Esophagus squamous epithelium (tissue), 5 donors: Measurements from ENCODE around the gene ALCAM. TPM values are rescaled to one million over a fixed set of nuclear protein-coding genes. Genes with fewer than 3 reads are reported as not detected.

ENCODE experiments used
- DNase-seq: peaks from one replicate; lab custom pipeline; 2025; lab: John Stamatoyannopoulos, UW
- H3K27ac ChIP-seq, 4 donors: fragments of 200-600 bp; sonication (generic); one replicate each; pipeline ENCODE4 v1.5.1; 2016 to 2019; ENCODE audit warnings: mild to moderate bottlenecking in 1 of 4
- H3K27me3 ChIP-seq, 4 donors: fragments of 200-600 bp; sonication (generic); 1 replicate in 3 of 4; 2 replicates in 1 of 4; pipeline versions ENCODE4 v1.5.1 to v1.6.0; 2017 to 2021; ENCODE audit warnings: antibody characterized with exemption in 1 of 4
- H3K36me3 ChIP-seq, 3 donors: fragments of 200-600 bp; sonication (generic); one replicate each; pipeline ENCODE4 v1.5.1; 2016 to 2019
- H3K4me1 ChIP-seq, 3 donors: fragments of 200-600 bp; sonication (generic); one replicate each; pipeline ENCODE4 v1.5.1; 2017 to 2019
- H3K4me3 ChIP-seq, 4 donors: fragments of 200-600 bp; sonication (generic); 1 replicate in 3 of 4; 2 replicates in 1 of 4; pipeline ENCODE4 v1.5.1; 2016 to 2019; ENCODE audit warnings: mild to moderate bottlenecking in 2 of 4, moderate library complexity in 1 of 4
- H3K9me3 ChIP-seq, 3 donors: fragments of 200-600 bp; sonication (generic); one replicate each; pipeline ENCODE4 v1.5.1; 2016 to 2019
- CTCF ChIP-seq, 6 experiments: fragments of 450-650 bp in 4 of 6; fragments of 200-600 bp in 2 of 6; sonication (generic) in 2 of 6; IDR thresholded peaks; one replicate each; pipeline ENCODE4 v1.5.1; 2016 to 2019; ENCODE audit warnings: antibody characterized with exemption in 6 of 6, mild to moderate bottlenecking in 4 of 6, moderate library complexity in 4 of 6
- POLR2A ChIP-seq, 4 donors: fragments of 450-650 bp; IDR thresholded peaks; one replicate each; pipeline ENCODE4 v1.6.1; 2017; ENCODE audit warnings: antibody characterized with exemption in 4 of 4, mild to moderate bottlenecking in 4 of 4, moderate library complexity in 3 of 4
- WGBS, 2 donors: methylation state at CpG; one replicate each; pipeline ENCODE4 v1.1.5; 2018; 5-methylcytosine and 5-hydroxymethylcytosine counted together
- intact Hi-C: fragments of 100-400 bp; cut with DNase I; formaldehyde crosslinking; loops from one replicate; pipeline ENCODE4 v1.15.0; 2022
- total RNA-seq, 4 donors: library from RNA; depleted of rRNA; stranded (reverse); fragments of >200 nt; gene quantifications; one replicate each; pipeline ENCODE4 v1.1.0, GENCODE V29; 2016
- donor health status: DM: yes; HTN: yes; CAD: no.

The ALCAM gene
- total RNA-seq, 4 donors from 2014 or later, result 4.6 to 18.9 (median 8.0) TPM

DNA sequence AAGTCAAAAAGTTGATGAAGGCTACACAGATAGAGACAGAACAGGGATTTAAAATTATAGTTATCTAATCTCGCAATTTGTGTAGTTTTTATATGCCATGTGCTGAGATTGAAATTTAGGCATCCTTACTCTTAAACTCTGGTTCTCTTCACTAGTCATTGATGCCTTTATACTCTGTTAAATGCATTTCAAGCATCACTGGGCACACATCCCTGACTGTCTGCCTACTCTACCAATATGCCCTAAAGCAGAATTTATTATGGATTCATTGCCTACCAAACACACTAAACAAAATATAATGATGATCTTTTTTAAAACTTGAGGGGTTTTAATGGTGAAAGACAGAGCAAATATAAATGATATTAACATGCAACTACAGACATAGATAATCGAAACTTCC is 10.3 kb upstream of the ALCAM start:
- Histone ChIP-seq H3K36me3 (no peaks in the 10 kb centered on the region), H3K4me3 (no peak overlapping the region), H3K4me1 (no peaks in the 10 kb centered on the region), H3K9me3 (no peaks in the 10 kb centered on the region), H3K27me3 (peaks cover 0 to 15% (median 0%) of the 10 kb centered on the region in 4 donors), H3K27ac (no peak overlapping the region)
- no peak for DNase-seq
- WGBS, 2 donors, result 86 to 97% methylated on average over 2 of the region's 2 CpGs
- no peak for TF ChIP-seq POLR2A (IDR thresholded peaks at IDR 0.05)
- TF ChIP-seq CTCF (IDR thresholded peaks at IDR 0.05), result no peak
- intact Hi-C loops, result no loop called here

- no peak overlapping the region for H3K27ac ChIP-seq
- peaks cover 0 to 15% (median 0%) of the 10 kb centered on the region in 4 donors for H3K27me3 ChIP-seq
- WGBS, 2 donors, result 60 to 73% methylated on average over 1 of the region's 1 CpG
- TF ChIP-seq POLR2A (IDR thresholded peaks at IDR 0.05) (no peak), CTCF (IDR thresholded peaks at IDR 0.05) (no peak)
- no peaks in the 10 kb centered on the region for H3K9me3 ChIP-seq
- no peaks in the 10 kb centered on the region for H3K36me3 ChIP-seq
- intact Hi-C loops, result no loop called here
- no peak for DNase-seq
- H3K4me1 ChIP-seq, result no peaks in the 10 kb centered on the region
- no peak overlapping the region for H3K4me3 ChIP-seq
Observed at GRCh38 chr3:105356988-105357387, 9.7 kb upstream of the ALCAM start.

DNA sequence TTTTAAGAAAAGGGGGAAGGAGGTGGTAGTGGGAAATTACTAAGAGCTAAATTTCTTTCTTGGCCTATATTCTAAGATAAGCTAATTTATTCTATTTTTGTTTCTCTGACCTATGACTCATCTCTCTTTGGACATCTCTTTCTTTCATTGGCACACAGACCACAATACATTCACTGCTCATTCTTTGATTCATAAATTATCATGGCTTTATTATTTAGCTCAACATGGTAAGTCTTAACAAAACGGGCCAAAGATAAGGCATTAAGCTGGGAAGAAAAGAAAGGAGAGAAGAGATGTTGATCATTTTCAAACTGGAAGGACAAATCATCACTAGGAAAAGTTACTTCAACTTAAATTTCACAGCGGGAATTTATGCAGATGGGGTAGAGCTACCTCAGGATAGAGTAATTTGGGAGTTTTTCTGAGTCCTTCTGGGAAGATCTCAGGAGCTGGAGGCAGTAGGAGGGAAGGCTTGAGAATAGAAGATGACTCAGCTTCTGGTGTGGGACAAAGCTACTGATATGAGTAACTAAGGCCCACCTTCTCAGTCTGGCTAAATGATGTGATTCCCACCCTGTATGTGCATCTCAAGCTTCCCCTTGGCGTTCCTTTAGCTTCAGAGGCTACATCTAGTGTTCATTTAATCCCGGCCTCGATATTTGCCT is 7.5 kb upstream of the ALCAM start:
- Histone ChIP-seq H3K36me3 (no peaks in the 10 kb centered on the region), H3K4me1 (no peaks in the 10 kb centered on the region), H3K4me3 (no peak overlapping the region), H3K9me3 (no peaks in the 10 kb centered on the region), H3K27ac (no peak overlapping the region), H3K27me3 (peaks cover 0 to 6% (median 0%) of the 10 kb centered on the region in 4 donors)
- intact Hi-C loops, result no loop called here
- WGBS, 2 donors, result 73 to 78% methylated on average over 5 of the region's 5 CpGs
- DNase-seq, result no peak
- TF ChIP-seq POLR2A (IDR thresholded peaks at IDR 0.05), result no peak

DNA sequence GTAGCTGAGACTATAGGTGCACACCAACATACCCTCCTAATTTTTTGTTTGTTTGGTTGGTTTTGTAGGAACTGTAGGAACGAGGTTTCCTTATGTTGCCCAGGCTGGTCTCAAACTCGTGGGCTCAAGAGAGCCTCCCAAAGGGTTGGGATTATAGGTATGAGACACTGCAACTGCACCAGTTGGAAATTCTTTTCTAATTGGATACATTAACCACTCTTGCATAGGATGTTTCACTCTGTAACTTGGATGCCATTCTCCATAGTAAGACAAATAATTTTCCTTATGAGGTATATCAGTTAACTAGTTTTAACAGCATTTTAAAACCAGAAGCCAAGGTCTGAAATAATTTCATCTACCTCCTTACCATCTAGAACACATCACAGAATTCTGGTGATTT is 6.7 kb upstream of the ALCAM start:
- Histone ChIP-seq H3K4me1 (peaks cover 0 to 2% (median 0%) of the 10 kb centered on the region in 3 donors), H3K4me3 (no peak overlapping the region), H3K27ac (no peak overlapping the region), H3K27me3 (peaks cover 0 to 3% (median 0%) of the 10 kb centered on the region in 4 donors), H3K36me3 (no peaks in the 10 kb centered on the region), H3K9me3 (no peaks in the 10 kb centered on the region)
- 89 to 90% methylated on average over 2 of the region's 2 CpGs for WGBS, 2 donors
- no peak for DNase-seq
- intact Hi-C loops, result no loop called here
- no peak for TF ChIP-seq POLR2A (IDR thresholded peaks at IDR 0.05)
- no peak for TF ChIP-seq CTCF (IDR thresholded peaks at IDR 0.05)

DNA sequence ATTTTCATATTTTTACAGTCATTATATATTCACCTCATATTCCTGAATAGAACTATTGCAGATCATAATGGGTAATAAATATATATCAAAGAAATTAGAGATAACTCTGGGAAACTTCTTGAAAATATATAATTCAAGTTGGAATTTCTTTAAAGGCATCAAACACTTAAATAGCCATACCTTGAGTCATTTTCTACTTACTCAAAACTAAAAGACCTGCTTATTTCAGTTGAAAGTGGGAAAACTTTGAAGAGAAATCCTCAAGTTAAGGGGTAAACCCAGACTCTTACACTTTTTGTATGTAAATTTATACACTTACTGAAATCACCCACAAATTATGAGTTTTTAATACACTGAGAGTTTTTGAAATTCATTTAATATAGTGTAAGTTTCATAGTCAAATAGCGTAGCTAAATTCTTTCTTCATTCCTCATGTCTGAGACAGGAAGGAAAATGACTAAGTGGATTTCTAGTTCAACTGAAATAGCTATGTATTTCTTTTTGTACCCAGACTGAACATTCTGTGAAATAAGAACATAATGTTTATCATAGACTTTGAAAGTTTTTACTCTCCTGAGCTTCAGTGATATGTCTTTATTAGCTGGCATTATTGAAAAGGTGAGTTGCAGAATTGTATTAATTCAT is 4.6 kb upstream of the ALCAM start:
- intact Hi-C loops, result no loop called here
- no peaks in the 10 kb centered on the region for H3K9me3 ChIP-seq
- no peak overlapping the region for H3K27ac ChIP-seq
- no peak for DNase-seq
- no peaks in the 10 kb centered on the region for H3K36me3 ChIP-seq
- H3K4me3 ChIP-seq, result no peak overlapping the region
- peaks cover 4 to 24% (median 10%) of the 10 kb centered on the region in 3 donors for H3K4me1 ChIP-seq
- no peak for TF ChIP-seq POLR2A (IDR thresholded peaks at IDR 0.05)
- no peak for TF ChIP-seq CTCF (IDR thresholded peaks at IDR 0.05)
- peaks cover 0 to 5% (median 0%) of the 10 kb centered on the region in 4 donors for H3K27me3 ChIP-seq
- 68 to 69% methylated on average over 1 of the region's 1 CpG for WGBS, 2 donors
